Measurements from ENCODE around the gene TET3.

The TET3 gene

DNA sequence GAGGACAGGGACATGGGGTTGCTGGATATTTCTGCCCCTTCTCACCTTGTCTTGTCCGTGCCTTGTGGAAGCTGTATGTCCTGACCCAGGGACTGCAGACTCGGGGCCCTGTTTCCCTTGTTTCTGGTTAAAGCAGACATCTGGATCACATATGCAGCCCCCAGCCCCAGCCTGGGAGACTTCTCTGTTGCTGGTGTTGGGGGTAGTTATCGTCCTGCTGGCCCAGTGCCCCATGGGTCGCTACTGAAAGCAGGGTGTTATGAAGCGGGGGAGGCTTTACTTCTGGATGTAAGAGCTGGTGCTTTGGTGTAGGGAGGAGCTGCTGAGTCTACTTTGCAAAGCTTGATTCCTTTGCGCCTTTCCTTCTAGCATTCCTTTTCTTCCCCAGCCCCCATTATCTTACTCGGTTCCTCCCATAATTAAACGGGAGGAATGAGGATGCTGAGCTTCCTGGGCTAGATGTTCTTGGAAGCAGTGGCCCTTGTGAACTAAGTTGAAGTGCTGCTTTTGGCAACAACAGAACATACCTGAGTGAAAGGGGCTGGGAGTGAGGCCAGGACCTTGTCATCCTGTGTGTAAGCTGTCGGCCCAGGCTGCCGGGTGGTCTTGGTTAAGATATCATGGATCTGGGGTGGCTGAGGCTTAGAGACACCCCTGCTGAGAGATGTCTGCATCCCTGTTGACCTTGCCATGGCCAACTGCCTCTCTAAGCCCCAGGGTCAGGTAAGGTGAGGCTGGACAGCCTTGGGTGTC, 3.4 kb downstream of the TET3 start:
- DNase-seq: no peak

- DNase-seq: no peak
Observed at GRCh38 chr2:73989972-73990371, 5.3 kb downstream of the TET3 start.

DNA sequence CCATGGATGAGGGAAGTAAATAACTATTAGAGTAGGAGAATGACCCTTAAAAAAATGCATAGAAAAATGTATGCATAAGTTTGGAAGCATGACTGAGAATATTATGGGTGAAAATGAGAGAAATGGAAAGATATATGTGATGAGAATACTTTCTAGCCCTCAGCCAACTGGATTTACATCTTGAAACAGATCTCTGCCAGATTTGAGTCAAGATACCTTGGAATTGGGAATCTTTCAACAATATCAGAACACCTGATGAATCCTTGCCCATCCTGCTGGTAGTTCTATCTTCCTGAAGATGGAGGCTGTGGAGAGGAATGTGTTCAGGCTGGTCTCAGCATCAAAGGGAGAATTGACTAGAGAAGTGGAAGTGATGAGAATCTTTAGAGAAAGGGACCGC, 5.8 kb downstream of the TET3 start:
- no peak for DNase-seq

- DNase-seq: no peak
Observed at GRCh38 chr2:73992036-73992435, 7.3 kb downstream of the TET3 start.

- no peak for DNase-seq
Observed at GRCh38 chr2:73993376-73993775, 8.7 kb downstream of the TET3 start.

GRCh38 chr2:73993778-73994177, 9.1 kb downstream of the TET3 start:
- DNase-seq: peak; percentile 40

- DNase-seq: no peak
Observed at GRCh38 chr2:73994178-73994831, 9.6 kb downstream of the TET3 start.

DNA sequence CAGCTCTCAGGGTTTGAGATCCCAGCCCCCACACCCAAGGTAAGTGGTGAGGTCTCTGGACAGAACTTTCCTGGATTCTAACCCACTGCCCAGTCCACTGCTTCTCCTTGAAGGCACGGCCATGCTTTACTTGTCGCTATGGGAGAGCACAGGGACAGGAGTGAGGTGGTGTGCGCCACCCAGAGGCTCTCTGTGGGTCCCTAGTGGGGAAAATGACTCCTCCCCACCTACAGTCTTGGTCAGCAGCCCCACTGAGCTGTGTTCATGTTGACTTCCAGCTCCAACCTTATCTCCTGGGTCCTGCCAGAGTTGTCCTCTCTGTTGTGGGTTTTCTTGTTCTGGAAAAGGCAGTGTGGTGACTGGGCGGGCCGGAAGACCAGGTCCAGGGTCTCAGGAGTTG, 11.1 kb downstream of the TET3 start:
- no peak for DNase-seq

- DNase-seq: no peak
Observed at GRCh38 chr2:73997813-73998212, 13.1 kb downstream of the TET3 start.

GRCh38 chr2:73998451-73998850, 13.7 kb downstream of the TET3 start:
- peak; percentile 31 for DNase-seq

DNA sequence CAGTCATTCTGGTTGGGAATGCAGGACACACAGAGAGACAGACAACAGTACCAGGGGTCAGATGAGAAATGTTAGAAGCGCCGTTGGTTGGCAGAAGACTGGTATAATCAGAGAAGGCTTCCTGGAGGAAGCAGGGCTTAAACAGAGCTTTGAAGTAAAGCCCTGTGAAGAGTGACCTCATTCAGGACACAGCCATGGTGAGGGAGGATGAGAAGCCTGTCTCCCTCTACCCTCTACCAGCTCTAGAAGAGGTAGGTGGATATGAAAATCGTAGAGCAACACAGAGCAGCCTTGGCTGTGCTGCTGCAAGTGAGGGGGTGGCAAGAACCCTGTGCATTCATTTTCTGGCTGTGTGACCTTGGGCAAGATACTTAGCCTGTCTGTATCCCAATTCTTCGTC, 14.2 kb downstream of the TET3 start:
- no peak for DNase-seq

DNA sequence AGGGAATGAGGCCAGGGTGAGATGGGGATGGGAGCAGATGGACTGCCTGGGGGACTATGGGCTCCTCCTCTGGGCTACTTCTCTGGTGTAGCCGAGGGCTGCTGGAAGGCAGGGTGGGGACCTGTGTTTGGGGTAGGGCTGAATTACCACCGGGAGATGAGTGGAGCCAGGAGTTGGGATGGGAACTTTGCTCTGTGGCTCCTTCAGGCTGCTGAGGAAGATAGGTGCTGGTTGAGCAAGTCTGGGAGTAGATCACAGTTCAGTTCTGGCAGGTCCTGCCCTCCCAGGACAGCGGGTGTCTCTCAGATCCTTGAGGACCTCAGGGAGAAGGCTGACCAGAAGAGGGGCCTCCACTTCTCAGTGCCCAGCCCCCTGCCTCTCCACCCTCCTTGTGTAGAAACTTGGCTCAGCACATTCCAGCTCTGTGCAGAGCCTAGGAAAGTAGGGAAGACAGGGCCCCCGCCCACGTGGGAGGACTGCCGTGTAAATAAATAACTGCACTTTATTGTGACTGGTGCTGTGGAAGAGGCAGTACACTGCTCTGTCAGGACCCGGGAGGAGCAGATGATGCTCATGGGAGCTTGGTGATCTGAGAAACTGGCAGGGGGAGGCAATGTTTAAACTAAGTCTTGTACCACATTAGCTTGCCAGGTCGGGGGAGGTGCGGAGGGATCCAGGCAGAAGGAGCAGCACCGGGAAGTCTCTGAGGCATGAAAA, 15.3 kb downstream of the TET3 start:
- no peak for DNase-seq

DNA sequence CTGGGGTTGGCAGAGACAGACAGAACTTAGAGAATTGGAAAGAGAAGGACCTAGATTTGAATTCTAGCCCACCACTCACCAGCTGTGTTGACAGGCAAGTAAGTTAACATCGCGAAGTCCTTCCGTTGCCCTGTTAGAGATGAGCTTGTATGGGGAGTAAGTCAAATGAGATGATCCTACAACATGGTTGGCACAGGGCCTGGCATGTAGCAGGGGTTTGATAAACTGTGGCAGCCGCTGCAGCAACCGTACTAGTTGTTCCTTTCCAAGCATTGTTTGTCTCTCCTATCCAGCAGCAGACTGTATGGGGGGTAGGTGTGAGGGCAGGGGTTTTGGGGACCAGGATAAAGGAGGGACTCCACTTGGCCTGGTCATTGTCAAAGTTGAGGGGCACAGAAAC, 16.0 kb downstream of the TET3 start:
- DNase-seq: no peak

- DNase-seq: peak; percentile 23
Observed at GRCh38 chr2:74001121-74001520, 16.4 kb downstream of the TET3 start.

- DNase-seq: no peak
Observed at GRCh38 chr2:74001781-74002504, 17.2 kb downstream of the TET3 start.

DNA sequence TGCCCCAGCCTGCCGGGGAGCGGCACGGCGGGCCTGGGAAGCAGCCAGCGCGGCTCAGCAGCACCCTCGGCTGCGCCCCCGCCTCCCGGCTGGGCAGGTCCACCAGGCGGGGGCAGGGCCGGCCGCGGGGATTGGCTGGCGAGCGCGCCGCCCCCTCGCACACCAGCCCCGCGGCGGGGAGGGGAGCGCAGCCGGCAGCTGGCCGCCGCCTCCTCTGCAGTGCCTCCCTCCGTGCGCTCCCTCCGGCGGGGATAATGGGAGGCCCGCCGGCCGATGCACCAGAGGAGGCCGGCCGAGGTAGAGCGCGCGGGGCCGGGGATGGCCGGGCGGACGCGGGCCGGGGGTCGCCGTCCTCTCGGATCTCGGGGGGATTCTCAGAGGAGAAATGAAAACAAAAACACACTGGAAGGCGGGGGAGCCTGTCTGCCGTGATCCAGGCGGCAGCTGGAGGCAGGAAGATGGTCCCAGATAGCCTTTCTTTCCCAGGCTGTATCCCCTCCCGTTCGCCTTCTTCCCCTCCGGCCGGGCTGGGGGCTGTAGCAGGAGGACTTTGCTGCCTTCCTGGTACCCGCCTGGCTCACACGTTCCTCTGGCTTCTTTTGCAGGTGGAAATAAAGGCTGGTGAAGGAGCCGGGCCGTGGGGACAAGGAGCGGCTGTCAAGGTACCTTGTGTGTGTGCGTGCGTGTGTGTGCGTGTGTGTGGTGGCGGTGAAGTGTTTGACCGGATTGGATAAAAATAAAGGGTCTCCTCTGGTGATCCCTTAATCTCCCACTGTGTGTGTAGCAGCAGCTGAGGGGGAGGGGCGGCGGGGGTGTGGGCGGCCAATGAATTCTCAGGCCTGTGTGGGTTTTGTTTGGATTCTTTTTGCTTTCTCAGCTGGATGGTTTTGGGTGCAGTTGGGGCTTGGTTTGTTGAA, 18.1 kb downstream of the TET3 start:
- peak; percentile 79 for DNase-seq

DNA sequence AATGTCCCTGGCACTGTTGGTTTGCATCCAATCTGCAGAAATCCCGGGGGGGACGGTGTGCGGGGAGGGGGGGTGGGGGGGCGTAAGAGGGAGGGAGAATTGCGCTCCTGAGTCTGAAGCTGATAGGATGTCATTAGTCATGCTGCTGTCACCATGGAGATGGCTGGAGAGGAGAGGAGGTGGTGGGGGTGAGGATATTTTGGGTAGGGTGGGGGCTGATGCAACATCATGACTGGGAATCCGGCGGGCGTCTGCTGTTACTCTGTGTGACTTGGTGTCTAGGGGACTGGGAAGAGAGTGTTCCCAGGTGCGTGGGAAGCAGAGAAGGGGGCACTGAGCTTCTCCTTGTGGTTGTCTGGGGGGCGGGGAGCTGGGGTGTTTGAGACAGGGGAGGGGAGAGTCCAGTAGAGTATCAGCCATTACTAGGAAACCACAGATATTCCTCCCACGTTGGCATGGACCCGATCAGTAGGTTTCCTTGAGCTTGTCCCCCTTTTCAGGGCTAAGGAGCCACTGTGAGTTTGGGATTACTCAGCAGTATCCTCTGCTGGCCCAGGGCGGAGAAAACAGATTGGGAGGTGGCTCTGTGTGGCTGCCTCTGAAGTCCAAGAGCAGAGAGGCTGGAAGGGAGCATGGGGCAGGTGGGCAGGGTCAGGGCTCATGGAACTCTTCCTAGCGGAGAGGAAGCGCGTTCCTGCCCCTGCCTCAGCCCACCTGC, 18.9 kb downstream of the TET3 start:
- DNase-seq: no peak

DNA sequence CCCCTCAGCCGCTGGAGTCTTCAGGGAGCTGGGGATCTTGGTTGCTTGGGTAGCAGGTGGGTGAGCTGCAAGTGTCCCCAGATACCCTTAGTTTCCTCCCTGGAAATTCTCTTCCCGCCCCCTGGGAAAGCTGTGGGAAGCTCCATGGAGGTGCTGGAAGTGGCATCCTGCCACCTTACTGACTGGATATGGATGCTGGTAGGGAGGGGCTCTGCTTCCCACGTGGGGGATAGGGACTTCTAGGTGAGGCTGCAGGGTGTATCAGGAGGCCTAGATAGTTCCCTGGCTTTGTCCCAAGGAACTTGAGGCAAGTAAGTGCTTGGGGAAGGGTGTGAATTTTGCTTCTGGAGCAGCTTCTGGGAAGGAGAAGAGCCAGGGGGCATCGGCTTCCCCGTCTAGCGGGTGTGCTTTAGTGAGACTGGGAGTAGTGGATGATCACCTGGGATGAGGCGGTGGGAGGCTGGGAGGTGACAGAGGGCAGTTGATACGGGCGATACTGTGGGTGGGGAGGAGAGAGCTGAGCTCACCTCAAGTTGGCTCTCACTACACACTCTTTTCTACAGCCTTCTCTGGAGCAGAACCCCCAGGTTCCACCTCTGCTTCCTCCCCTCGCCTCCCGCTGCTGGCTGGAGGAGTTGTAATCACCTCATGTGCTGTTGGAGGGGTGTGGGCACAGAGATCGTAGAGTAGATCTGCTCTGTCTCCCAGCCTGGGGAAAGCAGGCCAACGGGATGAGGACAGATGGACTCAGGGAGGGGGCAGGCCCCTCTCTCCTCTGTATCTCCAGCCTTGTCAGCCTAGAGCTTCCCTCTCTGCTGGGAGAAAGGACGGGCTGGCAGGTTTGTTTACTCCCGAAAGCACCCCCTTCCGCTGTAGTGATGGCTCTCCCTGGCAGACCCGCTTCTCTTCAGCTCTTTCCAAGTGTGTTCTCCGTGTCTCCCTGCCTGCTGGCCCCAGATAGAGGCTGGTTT, 19.8 kb downstream of the TET3 start:
- DNase-seq: no peak

DNA sequence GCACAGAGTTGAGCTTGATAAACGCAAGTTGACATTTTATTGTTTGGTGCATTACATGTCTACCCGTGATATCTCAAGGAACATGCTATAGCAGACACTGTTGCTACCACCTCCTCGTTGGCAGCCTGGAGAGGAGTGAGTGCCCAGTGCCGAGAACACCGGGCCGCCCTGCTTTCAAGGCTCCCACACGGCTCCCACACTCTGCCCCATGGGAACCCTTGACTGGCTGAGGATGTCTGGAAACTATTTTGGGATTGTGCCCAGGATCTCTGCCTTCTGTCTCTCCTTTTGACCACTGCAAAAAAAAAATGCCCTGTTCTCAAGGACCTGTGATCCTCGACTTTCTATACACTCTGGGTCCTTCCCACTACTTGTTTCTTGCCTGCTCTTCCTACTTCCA, 21.1 kb downstream of the TET3 start:
- DNase-seq: no peak

GRCh38 chr2:74006459-74006858, 21.7 kb downstream of the TET3 start:
- DNase-seq: no peak
